ENCODE measurements around the gene HOXA9. TPM values are rescaled to one million over a fixed set of nuclear protein-coding genes. Genes with fewer than 3 reads are reported as not detected.

Gene HOXA9
- polyA plus RNA-seq, 1 of the 3 experiments (the other 2 are of a cell fraction) = not detected

DNA sequence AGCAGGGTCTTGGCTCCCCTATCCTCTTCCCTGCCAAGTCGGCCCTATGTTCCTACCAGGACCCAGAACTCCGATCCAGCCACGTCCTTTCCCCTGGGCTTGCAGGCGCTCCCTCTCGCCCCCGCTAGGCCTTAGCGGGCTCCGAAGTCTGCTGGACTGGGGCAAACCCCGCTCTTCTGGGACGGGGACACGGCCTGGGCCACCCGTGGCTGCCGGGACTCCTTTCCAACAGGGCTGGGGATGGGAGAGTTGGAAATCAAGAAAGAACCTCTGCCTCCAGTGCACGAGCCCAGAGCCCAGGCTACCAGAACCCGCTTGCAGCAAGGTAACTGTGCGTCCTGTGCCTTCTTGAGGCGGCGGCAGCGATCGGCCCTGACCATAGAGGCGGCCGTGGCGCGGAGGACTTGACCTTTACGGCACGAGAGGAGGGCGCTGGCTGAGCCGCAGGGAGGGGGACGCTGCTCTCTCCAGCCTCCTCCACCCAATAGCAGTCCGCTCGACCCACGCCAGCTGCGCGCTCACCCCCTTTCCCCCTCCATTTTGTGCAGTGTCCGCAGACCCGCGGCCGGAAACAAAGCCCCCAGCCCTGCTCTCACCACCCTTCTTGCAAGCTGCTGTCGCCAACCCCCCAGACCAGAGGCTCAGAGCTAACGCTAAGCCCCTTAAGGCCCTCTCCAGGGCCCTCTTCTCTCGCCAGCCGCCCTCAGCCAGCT is 26.7 kb upstream of the HOXA9 start (continued):
- TF ChIP-seq, protein P1, sequence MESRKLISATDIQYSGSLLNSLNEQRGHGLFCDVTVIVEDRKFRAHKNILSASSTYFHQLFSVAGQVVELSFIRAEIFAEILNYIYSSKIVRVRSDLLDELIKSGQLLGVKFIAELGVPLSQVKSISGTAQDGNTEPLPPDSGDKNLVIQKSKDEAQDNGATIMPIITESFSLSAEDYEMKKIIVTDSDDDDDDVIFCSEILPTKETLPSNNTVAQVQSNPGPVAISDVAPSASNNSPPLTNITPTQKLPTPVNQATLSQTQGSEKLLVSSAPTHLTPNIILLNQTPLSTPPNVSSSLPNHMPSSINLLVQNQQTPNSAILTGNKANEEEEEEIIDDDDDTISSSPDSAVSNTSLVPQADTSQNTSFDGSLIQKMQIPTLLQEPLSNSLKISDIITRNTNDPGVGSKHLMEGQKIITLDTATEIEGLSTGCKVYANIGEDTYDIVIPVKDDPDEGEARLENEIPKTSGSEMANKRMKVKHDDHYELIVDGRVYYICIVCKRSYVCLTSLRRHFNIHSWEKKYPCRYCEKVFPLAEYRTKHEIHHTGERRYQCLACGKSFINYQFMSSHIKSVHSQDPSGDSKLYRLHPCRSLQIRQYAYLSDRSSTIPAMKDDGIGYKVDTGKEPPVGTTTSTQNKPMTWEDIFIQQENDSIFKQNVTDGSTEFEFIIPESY (IDR thresholded peaks at IDR 0.05; ENCODE audit: borderline replicate concordance, low read depth) = no peak
- TF ChIP-seq SMC3 (IDR thresholded peaks at IDR 0.05; ENCODE audit: low read depth, low read length) (no peak), TAF1 (IDR thresholded peaks at IDR 0.05; ENCODE audit: borderline replicate concordance, low read depth, low read length) (no peak)
- TF ChIP-seq, protein P2, sequence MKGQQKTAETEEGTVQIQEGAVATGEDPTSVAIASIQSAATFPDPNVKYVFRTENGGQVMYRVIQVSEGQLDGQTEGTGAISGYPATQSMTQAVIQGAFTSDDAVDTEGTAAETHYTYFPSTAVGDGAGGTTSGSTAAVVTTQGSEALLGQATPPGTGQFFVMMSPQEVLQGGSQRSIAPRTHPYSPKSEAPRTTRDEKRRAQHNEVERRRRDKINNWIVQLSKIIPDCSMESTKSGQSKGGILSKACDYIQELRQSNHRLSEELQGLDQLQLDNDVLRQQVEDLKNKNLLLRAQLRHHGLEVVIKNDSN (IDR thresholded peaks at IDR 0.05; ENCODE audit: borderline replicate concordance, low read depth) = no peak

DNA sequence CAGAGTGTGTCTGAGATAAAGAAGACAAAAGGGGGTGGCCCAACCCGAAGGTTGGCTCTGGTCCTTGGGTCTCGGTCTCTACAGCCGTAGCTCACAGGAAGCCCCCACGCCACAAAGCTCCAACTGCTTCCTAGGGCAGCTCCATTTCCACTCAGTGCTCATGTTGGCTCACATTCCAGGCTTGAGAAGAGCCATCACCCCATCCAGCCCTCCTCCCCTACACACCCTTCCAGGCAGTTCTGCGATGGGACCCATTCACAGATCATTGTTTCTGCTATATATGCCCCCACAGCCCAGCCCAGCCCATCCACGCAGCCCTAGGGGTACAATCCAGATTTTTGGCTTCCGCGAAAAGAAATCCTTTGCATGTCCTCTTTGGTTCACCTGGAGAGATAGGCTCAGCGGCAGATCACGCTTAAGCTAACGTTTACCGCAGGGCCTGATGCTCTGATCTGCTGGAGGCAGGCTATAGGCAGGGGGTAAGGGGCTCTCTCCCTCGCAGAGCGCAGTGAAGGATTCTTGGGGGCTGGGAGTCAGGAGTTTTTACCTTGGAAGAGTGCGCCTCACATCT is 25.9 kb upstream of the HOXA9 start:
- Histone ChIP-seq H3K27ac (ENCODE audit: low read depth in 2 of 2, low read length in 1 of 2) (no peak overlapping the region), H3K4me1 (ENCODE audit: control insufficient read depth in 1 of 2, insufficient read depth in 2 of 2, low read depth in 1 of 2, low read length in 1 of 2) (peaks cover 0 to 4% of the 10 kb centered on the region in 2 experiments; a peak in 1 of 4 replicates), H3K9ac (no peak overlapping the region), H3K79me2 (ENCODE audit: insufficient read depth) (no peaks in the 10 kb centered on the region), H3K9me2 (no peaks in the 10 kb centered on the region), H2AFZ (ENCODE audit: low read depth) (no peak overlapping the region), H3K4me3 (ENCODE audit: low read depth in 2 of 2, low read length in 1 of 2) (no peak overlapping the region), H3K27me3 (ENCODE audit: insufficient read depth) (peaks cover 96% of the 10 kb centered on the region), H3K9me3 (no peaks in the 10 kb centered on the region), H3K4me2 (no peak overlapping the region), H3K36me3 (replicated peaks in 1 of 2; ENCODE audit: control insufficient read depth in 1 of 2, insufficient read depth in 2 of 2, low read length in 1 of 2) (no peaks in the 10 kb centered on the region), H4K20me1 (ENCODE audit: insufficient read depth) (peaks cover 30% of the 10 kb centered on the region), H3F3A (replicated peaks; ENCODE audit: insufficient read depth) (peaks cover 13% of the 10 kb centered on the region)
- WGBS (ENCODE audit: low lambda C conversion rate) = 33% methylated on average over 15 of the region's 15 CpGs
- ChIA-PET POLR2A (no interaction called here), CTCF (interaction anchor here (0.8 to 10.7 kb wide), 16 partner anchors 9 to 1339 kb away, joined by 3 to 84 read pairs (median 9); no protein-coding TSS in a partner anchor)
- no peak for DNase-seq
- TF ChIP-seq, protein P3, sequence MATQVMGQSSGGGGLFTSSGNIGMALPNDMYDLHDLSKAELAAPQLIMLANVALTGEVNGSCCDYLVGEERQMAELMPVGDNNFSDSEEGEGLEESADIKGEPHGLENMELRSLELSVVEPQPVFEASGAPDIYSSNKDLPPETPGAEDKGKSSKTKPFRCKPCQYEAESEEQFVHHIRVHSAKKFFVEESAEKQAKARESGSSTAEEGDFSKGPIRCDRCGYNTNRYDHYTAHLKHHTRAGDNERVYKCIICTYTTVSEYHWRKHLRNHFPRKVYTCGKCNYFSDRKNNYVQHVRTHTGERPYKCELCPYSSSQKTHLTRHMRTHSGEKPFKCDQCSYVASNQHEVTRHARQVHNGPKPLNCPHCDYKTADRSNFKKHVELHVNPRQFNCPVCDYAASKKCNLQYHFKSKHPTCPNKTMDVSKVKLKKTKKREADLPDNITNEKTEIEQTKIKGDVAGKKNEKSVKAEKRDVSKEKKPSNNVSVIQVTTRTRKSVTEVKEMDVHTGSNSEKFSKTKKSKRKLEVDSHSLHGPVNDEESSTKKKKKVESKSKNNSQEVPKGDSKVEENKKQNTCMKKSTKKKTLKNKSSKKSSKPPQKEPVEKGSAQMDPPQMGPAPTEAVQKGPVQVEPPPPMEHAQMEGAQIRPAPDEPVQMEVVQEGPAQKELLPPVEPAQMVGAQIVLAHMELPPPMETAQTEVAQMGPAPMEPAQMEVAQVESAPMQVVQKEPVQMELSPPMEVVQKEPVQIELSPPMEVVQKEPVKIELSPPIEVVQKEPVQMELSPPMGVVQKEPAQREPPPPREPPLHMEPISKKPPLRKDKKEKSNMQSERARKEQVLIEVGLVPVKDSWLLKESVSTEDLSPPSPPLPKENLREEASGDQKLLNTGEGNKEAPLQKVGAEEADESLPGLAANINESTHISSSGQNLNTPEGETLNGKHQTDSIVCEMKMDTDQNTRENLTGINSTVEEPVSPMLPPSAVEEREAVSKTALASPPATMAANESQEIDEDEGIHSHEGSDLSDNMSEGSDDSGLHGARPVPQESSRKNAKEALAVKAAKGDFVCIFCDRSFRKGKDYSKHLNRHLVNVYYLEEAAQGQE (IDR thresholded peaks at IDR 0.05; ENCODE audit: low read depth, low read length) = no peak
- TF ChIP-seq NRF1 (IDR thresholded peaks at IDR 0.05; ENCODE audit: low read depth, low read length) (no peak), FOXJ3 (CRISPR knock-in tag; IDR thresholded peaks at IDR 0.05) (no peak), CHD2 (IDR thresholded peaks at IDR 0.05; ENCODE audit: low read length, partially characterized antibody) (no peak), SMC3 (IDR thresholded peaks at IDR 0.05; ENCODE audit: low read depth, low read length) (no peak), TCF12 (IDR thresholded peaks at IDR 0.05) (no peak), POLR2AphosphoS5 (IDR thresholded peaks at IDR 0.05; ENCODE audit: low read depth, low read length) (no peak)
- TF ChIP-seq, protein P4, sequence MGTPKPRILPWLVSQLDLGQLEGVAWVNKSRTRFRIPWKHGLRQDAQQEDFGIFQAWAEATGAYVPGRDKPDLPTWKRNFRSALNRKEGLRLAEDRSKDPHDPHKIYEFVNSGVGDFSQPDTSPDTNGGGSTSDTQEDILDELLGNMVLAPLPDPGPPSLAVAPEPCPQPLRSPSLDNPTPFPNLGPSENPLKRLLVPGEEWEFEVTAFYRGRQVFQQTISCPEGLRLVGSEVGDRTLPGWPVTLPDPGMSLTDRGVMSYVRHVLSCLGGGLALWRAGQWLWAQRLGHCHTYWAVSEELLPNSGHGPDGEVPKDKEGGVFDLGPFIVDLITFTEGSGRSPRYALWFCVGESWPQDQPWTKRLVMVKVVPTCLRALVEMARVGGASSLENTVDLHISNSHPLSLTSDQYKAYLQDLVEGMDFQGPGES (IDR thresholded peaks at IDR 0.05; ENCODE audit: low read depth, low read length) = no peak
